ENCODE results near the gene CPNE4.

The CPNE4 gene

GRCh38 chr3:131582438-131582837 is 452.4 kb downstream of the CPNE4 start:
- H3K27me3 Mint-ChIP-seq (ENCODE audit: low read depth, poor library complexity), result peaks cover 3% of the 10 kb centered on the region
- no peaks in the 10 kb centered on the region for H3K4me1 Mint-ChIP-seq
- H3K9me3 Mint-ChIP-seq, result no peaks in the 10 kb centered on the region
- no peaks in the 10 kb centered on the region for H3K36me3 Mint-ChIP-seq (ENCODE audit: low read depth)
- no peak for TF ChIP-seq CTCF (IDR thresholded peaks at IDR 0.05)
- no peak overlapping the region for H3K4me3 Mint-ChIP-seq
- no peak overlapping the region for H3K27ac Mint-ChIP-seq
- DNase-seq, result no peak

GRCh38 chr3:131568460-131568859 is 466.4 kb downstream of the CPNE4 start:
- H3K27me3 Mint-ChIP-seq (ENCODE audit: low read depth, poor library complexity), result peaks cover 9% of the 10 kb centered on the region
- TF ChIP-seq CTCF (IDR thresholded peaks at IDR 0.05), result no peak
- no peak for DNase-seq

GRCh38 chr3:131564812-131565211 is 470.0 kb downstream of the CPNE4 start:
- no peak overlapping the region for H3K4me3 Mint-ChIP-seq
- H3K27ac Mint-ChIP-seq, result no peak overlapping the region
- no peaks in the 10 kb centered on the region for H3K9me3 Mint-ChIP-seq
- no peak for TF ChIP-seq CTCF (IDR thresholded peaks at IDR 0.05)
- no peaks in the 10 kb centered on the region for H3K4me1 Mint-ChIP-seq
- no peak for DNase-seq
- peaks cover 11% of the 10 kb centered on the region for H3K27me3 Mint-ChIP-seq (ENCODE audit: low read depth, poor library complexity)
- no peaks in the 10 kb centered on the region for H3K36me3 Mint-ChIP-seq (ENCODE audit: low read depth)

More at GRCh38 chr3:131568460-131568859, 466.4 kb downstream of the CPNE4 start:
- H3K4me1 Mint-ChIP-seq, result peaks cover 11% of the 10 kb centered on the region
- H3K4me3 Mint-ChIP-seq, result no peak overlapping the region
- H3K36me3 Mint-ChIP-seq (ENCODE audit: low read depth), result no peaks in the 10 kb centered on the region
- H3K27ac Mint-ChIP-seq, result no peak overlapping the region
- H3K9me3 Mint-ChIP-seq, result no peaks in the 10 kb centered on the region

- Mint-ChIP-seq H3K4me1 (no peaks in the 10 kb centered on the region), H3K27me3 (ENCODE audit: low read depth, poor library complexity) (peaks cover 24% of the 10 kb centered on the region), H3K4me3 (no peak overlapping the region), H3K27ac (no peak overlapping the region), H3K36me3 (ENCODE audit: low read depth) (no peaks in the 10 kb centered on the region), H3K9me3 (no peaks in the 10 kb centered on the region)
- TF ChIP-seq CTCF (IDR thresholded peaks at IDR 0.05), result no peak
- DNase-seq, result no peak
Measured at GRCh38 chr3:131561511-131561910, 473.3 kb downstream of the CPNE4 start.

- no peaks in the 10 kb centered on the region for H3K36me3 Mint-ChIP-seq (ENCODE audit: low read depth)
- peaks cover 27% of the 10 kb centered on the region for H3K27me3 Mint-ChIP-seq (ENCODE audit: low read depth, poor library complexity)
- H3K9me3 Mint-ChIP-seq, result no peaks in the 10 kb centered on the region
- no peak for DNase-seq
- TF ChIP-seq CTCF (IDR thresholded peaks at IDR 0.05), result no peak
- no peak overlapping the region for H3K27ac Mint-ChIP-seq
- H3K4me3 Mint-ChIP-seq, result no peak overlapping the region
- no peaks in the 10 kb centered on the region for H3K4me1 Mint-ChIP-seq
Measured at GRCh38 chr3:131560795-131561194, 474.0 kb downstream of the CPNE4 start.

GRCh38 chr3:131555456-131555855 is 479.4 kb downstream of the CPNE4 start:
- no peaks in the 10 kb centered on the region for H3K9me3 Mint-ChIP-seq
- no peak overlapping the region for H3K4me3 Mint-ChIP-seq
- no peak for DNase-seq
- no peak for TF ChIP-seq CTCF (IDR thresholded peaks at IDR 0.05)
- no peaks in the 10 kb centered on the region for H3K4me1 Mint-ChIP-seq
- H3K27ac Mint-ChIP-seq, result no peak overlapping the region
- peaks cover 21% of the 10 kb centered on the region for H3K27me3 Mint-ChIP-seq (ENCODE audit: low read depth, poor library complexity)
- no peaks in the 10 kb centered on the region for H3K36me3 Mint-ChIP-seq (ENCODE audit: low read depth)
